HepG2 (cell line): ENCODE results near the gene PDZRN4. TPM values are rescaled to one million over a fixed set of nuclear protein-coding genes. Genes with fewer than 3 reads are reported as not detected.

Experiments
- ATAC-seq: fragments of 200-7000 bp; cut with Tn5 transposase; 3 replicates; pipeline ENCODE4 v1.9.1; 2020; ENCODE audit warnings: mild to moderate bottlenecking, moderate library complexity
- BruUV-seq: library from RNA; stranded (reverse); fragments of 400-500 nt; replicated peaks from 2 replicates; lab custom pipeline; 2021; lab: Mats Ljungman, UMichigan
- CTCF ChIA-PET: fragments of 300-600 bp; formaldehyde crosslinking; extraction: SDS; loops from one replicate; lab custom pipeline; 2021; ENCODE audit warnings: low total read pairs, inconsistent platforms, low intra/inter-chr PET ratio; lab: Yijun Ruan, JAX
- POLR2A ChIA-PET: fragments of 350-600 bp; sonication (Branson Sonifier 250); formaldehyde crosslinking; loops from one replicate; lab custom pipeline; 2020; ENCODE audit warnings: antibody characterized with exemption, inconsistent platforms; lab: Yijun Ruan, JAX
- DNase-seq: peaks from one replicate; pipeline ENCODE4 v3.0.0-alpha.2; 2015; ENCODE audit warnings: low spot score
- FAIRE-seq: peaks from 3 replicates; lab custom pipeline; 2011; peaks lifted over from hg19 to GRCh38; lab: Jason Lieb, UNC
- H2AFZ ChIP-seq: one replicate; pipeline ENCODE4 v1.6.1; 2011; ENCODE audit warnings: low read length, inconsistent platforms
- H3K27ac ChIP-seq: fragments of 300-600 bp; 3 replicates; pipeline ENCODE4 v1.8.0; 2011; ENCODE audit warnings: mixed run types, mild to moderate bottlenecking, mixed read lengths, low read length, inconsistent platforms; ENCODE audit not compliant: insufficient read depth; ENCODE audit errors: extremely low read length
- H3K27me3 ChIP-seq, 2 experiments: fragments of 200-600 bp in 1 of 2; 2 replicates in 1 of 2; 3 replicates in 1 of 2; pipeline versions ENCODE4 v1.6.0 to v1.8.0; 2011; ENCODE audit warnings: low read length in 2 of 2, mild to moderate bottlenecking in 2 of 2, moderate library complexity in 2 of 2, inconsistent platforms in 1 of 2; ENCODE audit not compliant: insufficient read depth in 2 of 2, control insufficient read depth in 1 of 2
- H3K36me3 ChIP-seq, 2 experiments: fragments of 200-600 bp in 1 of 2; replicated peaks in 1 of 2; 2 replicates in 1 of 2; 3 replicates in 1 of 2; pipeline versions ENCODE4 v1.5.1 to v1.8.0; 2011; ENCODE audit warnings: low read length in 2 of 2, inconsistent platforms in 1 of 2; ENCODE audit not compliant: insufficient read depth in 2 of 2, control insufficient read depth in 1 of 2
- H3K4me1 ChIP-seq: 2 replicates; pipeline ENCODE4 v1.5.1; 2012; ENCODE audit warnings: low read length, inconsistent platforms; ENCODE audit not compliant: insufficient read depth
- H3K4me2 ChIP-seq: 2 replicates; pipeline ENCODE4 v1.6.0; 2011; ENCODE audit warnings: low read depth, low read length, inconsistent platforms
- H3K4me3 ChIP-seq, 3 experiments: fragments of 200-600 bp in 1 of 3; sonication (generic), shearing (Covaris generic) in 1 of 3; replicated peaks in 1 of 3; 2 replicates each; pipeline ENCODE4 v1.5.1; 2011 to 2016; ENCODE audit warnings: low read length in 3 of 3, inconsistent platforms in 2 of 3, low read depth in 2 of 3, mild to moderate bottlenecking in 2 of 3, control low read depth in 1 of 3, mixed read lengths in 1 of 3; ENCODE audit not compliant: insufficient read depth in 1 of 3
- H3K79me2 ChIP-seq: one replicate; pipeline ENCODE4 v1.6.1; 2011; ENCODE audit warnings: low read length, inconsistent platforms; ENCODE audit not compliant: insufficient read depth
- H3K9ac ChIP-seq: 2 replicates; pipeline ENCODE4 v1.6.0; 2011; ENCODE audit warnings: mild to moderate bottlenecking, low read depth, low read length, inconsistent platforms; ENCODE audit not compliant: insufficient read depth
- H3K9me3 ChIP-seq: 2 replicates; pipeline ENCODE4 v1.5.1; 2012; ENCODE audit warnings: mild to moderate bottlenecking, low read length
- H4K20me1 ChIP-seq: 2 replicates; pipeline ENCODE4 v1.6.0; 2011; ENCODE audit warnings: inconsistent platforms, mild to moderate bottlenecking, low read length, moderate library complexity; ENCODE audit not compliant: insufficient read depth
- AFF4 ChIP-seq: sonication (generic); formaldehyde crosslinking; IDR thresholded peaks from 2 replicates; pipeline ENCODE4 v1.4.0; 2020; ENCODE audit warnings: missing genetic modification reagents
- CENPX ChIP-seq: sonication (generic); formaldehyde crosslinking; IDR thresholded peaks from 2 replicates; pipeline ENCODE4 v1.9.0; 2021; ENCODE audit warnings: mild to moderate bottlenecking, missing genetic modification reagents, moderate library complexity
- DDIT3 ChIP-seq: sonication (generic); formaldehyde crosslinking; IDR thresholded peaks from 2 replicates; pipeline ENCODE4 v1.4.0; 2020; ENCODE audit warnings: mild to moderate bottlenecking, missing genetic modification reagents
- GFI1 ChIP-seq: sonication (generic); formaldehyde crosslinking; IDR thresholded peaks from 2 replicates; pipeline ENCODE4 v1.5.0; 2020; ENCODE audit warnings: missing genetic modification reagents, mild to moderate bottlenecking, borderline replicate concordance
- MTERF4 ChIP-seq: sonication (generic); formaldehyde crosslinking; IDR thresholded peaks from 2 replicates; pipeline ENCODE4 v1.8.0; 2023; ENCODE audit warnings: mild to moderate bottlenecking, missing genetic modification reagents
- NR2F1 ChIP-seq, 2 experiments: fragments of 450-650 bp in 1 of 2; formaldehyde crosslinking in 1 of 2; IDR thresholded peaks; 2 replicates each; pipeline versions ENCODE4 v1.5.0 to v1.6.1; 2016 to 2020; ENCODE audit warnings: mild to moderate bottlenecking in 1 of 2, missing compliant biosample characterization in 1 of 2, missing genetic modification reagents in 1 of 2, moderate library complexity in 1 of 2
- PCBP1 ChIP-seq: fragments of 200-400 bp; formaldehyde crosslinking; IDR thresholded peaks from 2 replicates; pipeline ENCODE4 v1.6.1; 2017; ENCODE audit warnings: mild to moderate bottlenecking, low read depth, low read length, borderline replicate concordance
- RARG ChIP-seq: sonication (generic); formaldehyde crosslinking; IDR thresholded peaks from 2 replicates; pipeline ENCODE4 v1.4.0; 2020; ENCODE audit warnings: low read depth, mild to moderate bottlenecking, missing genetic modification reagents
- RFX5 ChIP-seq: IDR thresholded peaks from 2 replicates; pipeline ENCODE4 v1.6.1; 2011; ENCODE audit warnings: low read depth, low read length, improper control_type of control experiment
- SIX1 ChIP-seq: sonication (generic); formaldehyde crosslinking; IDR thresholded peaks from 2 replicates; pipeline ENCODE4 v1.4.0; 2020; ENCODE audit warnings: missing genetic modification reagents, borderline replicate concordance
- SOX5 ChIP-seq: IDR thresholded peaks from 2 replicates; pipeline ENCODE4 v1.6.1; 2016; ENCODE audit warnings: borderline replicate concordance
- SRSF4 ChIP-seq: fragments of 200-400 bp; formaldehyde crosslinking; IDR thresholded peaks from one replicate; pipeline ENCODE4 v1.6.1; 2018; ENCODE audit warnings: mild to moderate bottlenecking, low read depth, low read length, moderate library complexity; ENCODE audit not compliant: poor library complexity, severe bottlenecking
- ZNF232 ChIP-seq: sonication (generic); formaldehyde crosslinking; IDR thresholded peaks from 2 replicates; pipeline ENCODE4 v1.4.0; 2020; ENCODE audit warnings: missing genetic modification reagents, borderline replicate concordance
- ZNF3 ChIP-seq: IDR thresholded peaks from 2 replicates; pipeline ENCODE4 v1.7.0; 2017; ENCODE audit warnings: inconsistent platforms
- ZNF740 ChIP-seq: sonication (generic); formaldehyde crosslinking; IDR thresholded peaks from 2 replicates; pipeline ENCODE4 v1.4.0; 2020; ENCODE audit warnings: missing genetic modification reagents
- ZNF772 ChIP-seq: sonication (generic); formaldehyde crosslinking; IDR thresholded peaks from 2 replicates; pipeline ENCODE4 v1.5.0; 2020; ENCODE audit warnings: mild to moderate bottlenecking, missing genetic modification reagents
- ZNF83 ChIP-seq: sonication (generic); formaldehyde crosslinking; IDR thresholded peaks from 2 replicates; pipeline ENCODE4 v1.4.0; 2020; ENCODE audit warnings: missing genetic modification reagents, mild to moderate bottlenecking, borderline replicate concordance
- ZNF878 ChIP-seq: sonication (generic); formaldehyde crosslinking; IDR thresholded peaks from 2 replicates; pipeline ENCODE4 v1.8.1; 2023; ENCODE audit warnings: mild to moderate bottlenecking, missing genetic modification reagents, moderate library complexity
- WGBS: methylation state at CpG from one replicate; pipeline ENCODE4 v1.1.6; 2017; ENCODE audit warnings: low lambda C conversion rate; 5-methylcytosine and 5-hydroxymethylcytosine counted together
- in situ Hi-C: cut with HindIII; loops from 2 replicates; pipeline ENCODE4 v1.10.0; 2017; ENCODE audit warnings: low pct_unique_long_range_greater_than_20kb; ENCODE audit not compliant: extremely low pct_ligation_motif_present
- intact Hi-C: fragments of 100-400 bp; cut with micrococcal nuclease; formaldehyde crosslinking; loops from one replicate; pipeline ENCODE4 v1.10.0; 2022; ENCODE audit not compliant: unreplicated experiment
- polyA plus RNA-seq, 8 experiments: library from polyadenylated mRNA; depleted of rRNA in 3 of 8; stranded (reverse) in 7 of 8; unstranded in 1 of 8; fragments of >200 nt; fragmentation: Illumina TruSeq in 4 of 8; extraction: Trizol in 4 of 8; gene quantifications; 2 replicates each; pipeline versions ENCODE4 v1.2.1 to v1.2.3, GENCODE V29; 2011 to 2016; ENCODE audit warnings: low read depth in 4 of 8, missing spikeins in 1 of 8, mixed read lengths in 1 of 8; ENCODE audit not compliant: insufficient read depth in 1 of 8
- total RNA-seq, 5 experiments: library from RNA; depleted of rRNA; stranded (reverse); fragments of >200 nt; fragmentation: Illumina TruSeq; extraction: Trizol; gene quantifications; 2 replicates each; pipeline ENCODE4 v1.2.3, GENCODE V29; 2016; ENCODE audit warnings: low read depth in 1 of 5

Gene PDZRN4
- total and polyA plus RNA-seq, 2 of the 13 experiments (the other 11 are each of a cell fraction or from before 2014, with no cell fraction given): not detected

GRCh38 chr12:41476499-41477439, 288.6 kb downstream of the PDZRN4 start:
- no peak for FAIRE-seq
- ChIA-PET POLR2A (no interaction called here), CTCF (no interaction called here)
- Histone ChIP-seq H3K4me2 (no peak overlapping the region), H3K4me3 (no peak overlapping the region), H4K20me1 (no peaks in the 10 kb centered on the region), H3K9me3 (no peaks in the 10 kb centered on the region), H3K79me2 (no peaks in the 10 kb centered on the region), H3K9ac (no peak overlapping the region), H3K36me3 (no peaks in the 10 kb centered on the region), H3K27ac (no peak overlapping the region), H3K4me1 (no peaks in the 10 kb centered on the region), H2AFZ (no peak overlapping the region), H3K27me3 (no peaks in the 10 kb centered on the region)
- ATAC-seq: no peak
- intact Hi-C loops (no loop called here), in situ Hi-C loops (no loop called here)
- WGBS: 13% methylated on average over 8 of the region's 8 CpGs
- DNase-seq: no peak
- no TSS peak for BruUV-seq
- no peak for TF ChIP-seq ZNF878 (CRISPR knock-in tag)
- TF ChIP-seq ZNF83 (CRISPR knock-in tag): no peak
- TF ChIP-seq SIX1: no peak
- TF ChIP-seq SOX5 (CRISPR knock-in tag): no peak
- no peak for TF ChIP-seq MTERF4
- TF ChIP-seq ZNF740 (CRISPR knock-in tag): no peak
- TF ChIP-seq ZNF3 (CRISPR knock-in tag): no peak
- no peak for TF ChIP-seq DDIT3 (CRISPR knock-in tag)
- no peak for TF ChIP-seq NR2F1 (CRISPR knock-in tag; IDR thresholded peaks at IDR 0.05)
- TF ChIP-seq PCBP1: no peak
- no peak for TF ChIP-seq SRSF4
- TF ChIP-seq CENPX (CRISPR knock-in tag): no peak
- no peak for TF ChIP-seq ZNF772 (CRISPR knock-in tag)
- no peak for TF ChIP-seq ZNF232
- no peak for TF ChIP-seq RARG
- TF ChIP-seq AFF4: no peak
- TF ChIP-seq RFX5: no peak
- TF ChIP-seq GFI1 (CRISPR knock-in tag): no peak
